Measurements from ENCODE around the gene MX2. TPM values are rescaled to one million over a fixed set of nuclear protein-coding genes. Genes with fewer than 3 reads are reported as not detected.
A peak's percentile ranks its signal among the peaks of the same experiment; 100 is the strongest.

The MX2 gene
- polyA plus RNA-seq, 1 donor, result 2.7 TPM

- H3K27me3 ChIP-seq (ENCODE audit: control insufficient read depth, insufficient read depth, low read length), result no peaks in the 10 kb centered on the region
- H3K4me1 ChIP-seq (ENCODE audit: control insufficient read depth, insufficient read depth, low read length), result peaks cover 41% of the 10 kb centered on the region
- no peaks in the 10 kb centered on the region for H3K9me3 ChIP-seq (ENCODE audit: control insufficient read depth, low read depth, low read length)
- DNase-seq, result no peak
- no peak overlapping the region for H3K27ac ChIP-seq (ENCODE audit: low read length)
- no CpG with 5 or more reads among the region's 15 CpGs for WGBS (ENCODE audit: insufficient coverage, low lambda C conversion rate)
- H3K4me3 ChIP-seq (ENCODE audit: low read length), result no peak overlapping the region
- no peaks in the 10 kb centered on the region for H3K36me3 ChIP-seq (ENCODE audit: control insufficient read depth, insufficient read depth, low read length)
Observed at GRCh38 chr21:41365377-41366107, 3.7 kb downstream of the MX2 start.

GRCh38 chr21:41366522-41367151 is 4.8 kb downstream of the MX2 start:
- peak overlapping the region; percentile 63 for H3K27ac ChIP-seq (ENCODE audit: low read length)
- H3K36me3 ChIP-seq (ENCODE audit: control insufficient read depth, insufficient read depth, low read length), result no peaks in the 10 kb centered on the region
- DNase-seq, result peak; percentile 97 to 99
- peaks cover 34% of the 10 kb centered on the region for H3K4me1 ChIP-seq (ENCODE audit: control insufficient read depth, insufficient read depth, low read length)
- no peaks in the 10 kb centered on the region for H3K9me3 ChIP-seq (ENCODE audit: control insufficient read depth, low read depth, low read length)
- H3K27me3 ChIP-seq (ENCODE audit: control insufficient read depth, insufficient read depth, low read length), result no peaks in the 10 kb centered on the region
- no peak overlapping the region for H3K4me3 ChIP-seq (ENCODE audit: low read length)
- WGBS (ENCODE audit: insufficient coverage, low lambda C conversion rate), result no CpG with 5 or more reads among the region's 12 CpGs

- Histone ChIP-seq H3K4me3 (ENCODE audit: low read length) (no peak overlapping the region), H3K27me3 (ENCODE audit: control insufficient read depth, insufficient read depth, low read length) (no peaks in the 10 kb centered on the region), H3K4me1 (ENCODE audit: control insufficient read depth, insufficient read depth, low read length) (peaks cover 27% of the 10 kb centered on the region), H3K9me3 (ENCODE audit: control insufficient read depth, low read depth, low read length) (no peaks in the 10 kb centered on the region), H3K27ac (ENCODE audit: low read length) (peak overlapping the region; percentile 63), H3K36me3 (ENCODE audit: control insufficient read depth, insufficient read depth, low read length) (no peaks in the 10 kb centered on the region)
- DNase-seq, result no peak
- WGBS (ENCODE audit: insufficient coverage, low lambda C conversion rate), result 55% methylated on average over 3 of the region's 9 CpGs
Observed at GRCh38 chr21:41367301-41367944, 5.6 kb downstream of the MX2 start.

- Histone ChIP-seq H3K4me3 (ENCODE audit: low read length) (no peak overlapping the region), H3K4me1 (ENCODE audit: control insufficient read depth, insufficient read depth, low read length) (peaks cover 26% of the 10 kb centered on the region)
- DNase-seq, result peak in 1 of 2 donors; percentile 63
Observed at GRCh38 chr21:41367945-41368734, 6.3 kb downstream of the MX2 start.

GRCh38 chr21:41368735-41369104 is 6.9 kb downstream of the MX2 start:
- Histone ChIP-seq H3K27me3 (ENCODE audit: control insufficient read depth, insufficient read depth, low read length) (no peaks in the 10 kb centered on the region), H3K9me3 (ENCODE audit: control insufficient read depth, low read depth, low read length) (no peaks in the 10 kb centered on the region), H3K4me3 (ENCODE audit: low read length) (no peak overlapping the region), H3K36me3 (ENCODE audit: control insufficient read depth, insufficient read depth, low read length) (no peaks in the 10 kb centered on the region), H3K4me1 (ENCODE audit: control insufficient read depth, insufficient read depth, low read length) (peaks cover 26% of the 10 kb centered on the region), H3K27ac (ENCODE audit: low read length) (no peak overlapping the region)
- WGBS (ENCODE audit: insufficient coverage, low lambda C conversion rate), result no CpG with 5 or more reads among the region's 4 CpGs
- DNase-seq, result no peak

More at GRCh38 chr21:41367945-41368734, 6.3 kb downstream of the MX2 start:
- Histone ChIP-seq H3K9me3 (ENCODE audit: control insufficient read depth, low read depth, low read length) (no peaks in the 10 kb centered on the region), H3K27ac (ENCODE audit: low read length) (peak overlapping the region; percentile 63), H3K36me3 (ENCODE audit: control insufficient read depth, insufficient read depth, low read length) (no peaks in the 10 kb centered on the region), H3K27me3 (ENCODE audit: control insufficient read depth, insufficient read depth, low read length) (no peaks in the 10 kb centered on the region)
- no CpG with 5 or more reads among the region's 15 CpGs for WGBS (ENCODE audit: insufficient coverage, low lambda C conversion rate)

- no peak overlapping the region for H3K4me3 ChIP-seq (ENCODE audit: low read length)
- WGBS (ENCODE audit: insufficient coverage, low lambda C conversion rate), result no CpG with 5 or more reads among the region's 29 CpGs
- DNase-seq, result peak; percentile 32 to 60
- no peaks in the 10 kb centered on the region for H3K36me3 ChIP-seq (ENCODE audit: control insufficient read depth, insufficient read depth, low read length)
- no peaks in the 10 kb centered on the region for H3K27me3 ChIP-seq (ENCODE audit: control insufficient read depth, insufficient read depth, low read length)
- no peak overlapping the region for H3K27ac ChIP-seq (ENCODE audit: low read length)
- H3K9me3 ChIP-seq (ENCODE audit: control insufficient read depth, low read depth, low read length), result no peaks in the 10 kb centered on the region
- H3K4me1 ChIP-seq (ENCODE audit: control insufficient read depth, insufficient read depth, low read length), result peaks cover 26% of the 10 kb centered on the region
Observed at GRCh38 chr21:41369105-41369919, 7.5 kb downstream of the MX2 start.

- Histone ChIP-seq H3K4me3 (ENCODE audit: low read length) (no peak overlapping the region), H3K27ac (ENCODE audit: low read length) (no peak overlapping the region), H3K9me3 (ENCODE audit: control insufficient read depth, low read depth, low read length) (no peaks in the 10 kb centered on the region), H3K36me3 (ENCODE audit: control insufficient read depth, insufficient read depth, low read length) (no peaks in the 10 kb centered on the region), H3K27me3 (ENCODE audit: control insufficient read depth, insufficient read depth, low read length) (no peaks in the 10 kb centered on the region), H3K4me1 (ENCODE audit: control insufficient read depth, insufficient read depth, low read length) (peaks cover 26% of the 10 kb centered on the region)
- DNase-seq, result peak in 1 of 2 donors; percentile 14
- WGBS (ENCODE audit: insufficient coverage, low lambda C conversion rate), result 100% methylated on average over 1 of the region's 30 CpGs
Observed at GRCh38 chr21:41369920-41370839, 8.4 kb downstream of the MX2 start.

- no peaks in the 10 kb centered on the region for H3K9me3 ChIP-seq (ENCODE audit: control insufficient read depth, low read depth, low read length)
- H3K4me3 ChIP-seq (ENCODE audit: low read length), result no peak overlapping the region
- H3K27me3 ChIP-seq (ENCODE audit: control insufficient read depth, insufficient read depth, low read length), result no peaks in the 10 kb centered on the region
- 100% methylated on average over 1 of the region's 12 CpGs for WGBS (ENCODE audit: insufficient coverage, low lambda C conversion rate)
- peaks cover 26% of the 10 kb centered on the region for H3K4me1 ChIP-seq (ENCODE audit: control insufficient read depth, insufficient read depth, low read length)
- H3K36me3 ChIP-seq (ENCODE audit: control insufficient read depth, insufficient read depth, low read length), result no peaks in the 10 kb centered on the region
- no peak overlapping the region for H3K27ac ChIP-seq (ENCODE audit: low read length)
- no peak for DNase-seq
Observed at GRCh38 chr21:41370840-41371684, 9.2 kb downstream of the MX2 start.
